Muscle layer of colon (tissue), 2 donors: Measurements from ENCODE around the gene SYCE3.
A peak's percentile ranks its signal among the peaks of the same experiment; 100 is the strongest.
"Not testable (repeated sequence)": the region's sequence is repeated elsewhere in the genome, so short reads cannot be mapped to it uniquely, and the experiment has no call there.

Experiments
- H3K27ac ChIP-seq: one replicate; pipeline ENCODE4 v1.7.0; 2013; ENCODE audit warnings: low read depth, mild to moderate bottlenecking, low read length, moderate library complexity
- H3K27me3 ChIP-seq, 2 donors: one replicate each; pipeline ENCODE4 v1.7.0; 2013; ENCODE audit warnings: low read length in 2 of 2, mild to moderate bottlenecking in 2 of 2; ENCODE audit not compliant: insufficient read depth in 2 of 2, control insufficient read depth in 1 of 2
- H3K36me3 ChIP-seq: one replicate; pipeline ENCODE4 v1.7.0; 2013; ENCODE audit warnings: mild to moderate bottlenecking, low read length; ENCODE audit not compliant: insufficient read depth
- H3K4me1 ChIP-seq: one replicate; pipeline ENCODE4 v1.7.0; 2013; ENCODE audit warnings: mild to moderate bottlenecking, low read length; ENCODE audit not compliant: insufficient read depth
- H3K4me3 ChIP-seq, 2 donors: one replicate each; pipeline ENCODE4 v1.7.0; 2013; ENCODE audit warnings: low read length in 2 of 2, low read depth in 1 of 2, mild to moderate bottlenecking in 1 of 2, moderate library complexity in 1 of 2
- H3K9ac ChIP-seq: one replicate; pipeline ENCODE4 v1.7.0; 2013; ENCODE audit warnings: low read length
- H3K9me3 ChIP-seq: one replicate; pipeline ENCODE4 v1.7.0; 2013; ENCODE audit warnings: mild to moderate bottlenecking, low read length
- donor health status: abdominal sarcoma.
- donor health status: Adenocarcinoma of cecum.

The SYCE3 gene

DNA sequence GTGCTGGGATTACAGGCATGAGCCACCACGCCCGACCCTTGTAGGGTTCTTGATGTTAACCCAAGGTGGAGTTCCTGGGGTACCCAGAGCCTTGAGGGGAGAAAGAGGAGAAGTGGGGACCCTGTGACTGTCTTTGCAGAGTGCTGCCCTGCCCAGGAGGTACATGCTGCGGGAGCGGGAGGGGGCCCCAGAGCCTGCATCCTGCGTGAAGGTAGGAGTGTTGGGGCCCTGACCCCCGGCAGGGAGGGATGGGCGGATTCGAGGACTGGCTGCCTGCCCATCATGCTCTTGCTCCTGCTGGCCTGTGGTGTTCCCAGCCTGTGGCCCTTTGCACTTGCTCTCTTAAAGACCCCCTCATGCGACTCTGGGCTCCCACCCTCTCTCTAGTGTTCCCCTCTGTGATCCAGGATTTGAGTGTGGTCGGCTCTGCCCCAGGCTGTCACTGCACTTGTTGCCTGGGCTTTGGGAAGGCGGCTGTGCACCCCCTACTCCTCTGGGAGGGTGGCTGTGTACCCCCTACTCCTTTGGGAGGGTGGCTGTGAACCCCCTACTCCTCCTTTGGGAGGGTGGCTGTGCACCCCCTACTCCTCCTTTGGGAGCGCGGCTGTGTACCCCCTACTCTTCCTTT is 41.8 kb downstream of the SYCE3 start:
- H3K4me3 ChIP-seq, result no peak overlapping the region
- H3K36me3 ChIP-seq, result peaks cover 66% of the 10 kb centered on the region
- H3K9ac ChIP-seq, result no peak overlapping the region

DNA sequence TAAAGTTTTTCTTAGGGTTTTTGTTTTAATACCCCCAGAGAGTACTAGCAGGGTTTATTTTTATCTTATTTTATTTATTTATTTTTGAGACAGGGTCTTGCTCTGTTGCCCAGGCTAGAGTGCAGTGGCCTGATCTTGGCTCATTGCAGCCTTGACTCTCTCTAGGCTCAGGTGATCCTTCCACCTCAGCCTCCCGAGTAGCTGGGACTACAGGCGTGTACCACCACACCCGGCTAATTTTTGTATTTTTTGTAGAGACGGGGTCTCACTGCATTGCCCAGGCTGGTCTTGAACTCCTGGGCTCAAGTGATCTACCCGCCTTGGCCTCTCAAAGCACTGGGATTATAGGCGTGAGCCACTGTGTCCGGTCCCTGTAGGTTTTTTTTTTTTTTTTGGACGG is 42.5 kb downstream of the SYCE3 start:
- peaks cover 12% of the 10 kb centered on the region for H3K4me1 ChIP-seq
- not testable (repeated sequence) for H3K9me3 ChIP-seq, H3K27ac ChIP-seq, H3K27me3 ChIP-seq, H3K9ac ChIP-seq, H3K4me3 ChIP-seq
- peaks cover 66% of the 10 kb centered on the region for H3K36me3 ChIP-seq

More for the DNA sequence above, 41.8 kb downstream of the SYCE3 start:
- no peaks in the 10 kb centered on the region for H3K27me3 ChIP-seq
- peaks cover 12% of the 10 kb centered on the region for H3K4me1 ChIP-seq
- no peaks in the 10 kb centered on the region for H3K9me3 ChIP-seq
- H3K27ac ChIP-seq, result no peak overlapping the region

DNA sequence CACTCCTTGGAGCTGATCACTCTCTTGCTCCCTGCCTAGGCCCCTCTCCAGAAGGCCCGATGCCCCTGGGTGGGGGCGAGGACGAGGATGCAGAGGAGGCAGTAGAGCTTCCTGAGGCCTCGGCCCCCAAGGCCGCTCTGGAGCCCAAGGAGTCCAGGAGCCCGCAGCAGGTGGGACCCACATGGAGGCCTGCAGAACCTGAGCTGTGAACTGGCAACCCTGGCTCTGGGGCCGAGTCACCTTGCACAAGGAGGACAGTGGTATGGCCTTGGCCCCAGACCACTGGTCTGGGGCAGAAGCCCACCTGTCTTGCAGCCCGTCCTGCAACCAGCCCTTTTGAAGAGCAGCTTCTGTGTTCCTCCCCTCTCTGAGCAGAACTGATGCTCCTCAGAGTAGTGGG is 43.6 kb downstream of the SYCE3 start:
- no peaks in the 10 kb centered on the region for H3K9me3 ChIP-seq
- H3K27ac ChIP-seq, result no peak overlapping the region
- peaks cover 5% of the 10 kb centered on the region for H3K4me1 ChIP-seq
- no peak overlapping the region for H3K4me3 ChIP-seq
- H3K27me3 ChIP-seq, result no peaks in the 10 kb centered on the region
- H3K9ac ChIP-seq, result no peak overlapping the region
- H3K36me3 ChIP-seq, result peaks cover 73% of the 10 kb centered on the region

DNA sequence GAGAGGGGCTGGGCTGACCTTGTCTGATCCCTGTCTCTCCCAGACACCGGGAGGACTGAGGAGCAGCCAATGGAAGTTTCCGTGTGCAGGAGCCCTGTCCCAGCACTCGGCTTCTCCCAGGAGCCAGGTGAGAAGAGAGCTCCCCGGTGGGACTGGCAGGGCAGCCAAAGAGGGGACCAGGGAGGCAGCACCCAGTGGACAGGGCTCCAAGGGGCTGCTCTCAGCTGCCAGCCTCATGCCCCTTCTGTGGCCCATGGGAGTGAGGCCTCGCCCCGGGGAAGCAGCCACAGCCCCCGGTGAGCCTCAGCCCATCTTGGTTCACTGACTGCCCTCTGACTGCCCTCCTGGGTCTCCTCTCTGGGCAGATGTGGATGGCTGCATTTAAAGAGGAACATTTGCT is 44.1 kb downstream of the SYCE3 start:
- Histone ChIP-seq H3K9ac (no peak overlapping the region), H3K27ac (no peak overlapping the region), H3K27me3 (no peaks in the 10 kb centered on the region), H3K9me3 (no peaks in the 10 kb centered on the region), H3K36me3 (peaks cover 69% of the 10 kb centered on the region), H3K4me3 (no peak overlapping the region), H3K4me1 (no peaks in the 10 kb centered on the region)

DNA sequence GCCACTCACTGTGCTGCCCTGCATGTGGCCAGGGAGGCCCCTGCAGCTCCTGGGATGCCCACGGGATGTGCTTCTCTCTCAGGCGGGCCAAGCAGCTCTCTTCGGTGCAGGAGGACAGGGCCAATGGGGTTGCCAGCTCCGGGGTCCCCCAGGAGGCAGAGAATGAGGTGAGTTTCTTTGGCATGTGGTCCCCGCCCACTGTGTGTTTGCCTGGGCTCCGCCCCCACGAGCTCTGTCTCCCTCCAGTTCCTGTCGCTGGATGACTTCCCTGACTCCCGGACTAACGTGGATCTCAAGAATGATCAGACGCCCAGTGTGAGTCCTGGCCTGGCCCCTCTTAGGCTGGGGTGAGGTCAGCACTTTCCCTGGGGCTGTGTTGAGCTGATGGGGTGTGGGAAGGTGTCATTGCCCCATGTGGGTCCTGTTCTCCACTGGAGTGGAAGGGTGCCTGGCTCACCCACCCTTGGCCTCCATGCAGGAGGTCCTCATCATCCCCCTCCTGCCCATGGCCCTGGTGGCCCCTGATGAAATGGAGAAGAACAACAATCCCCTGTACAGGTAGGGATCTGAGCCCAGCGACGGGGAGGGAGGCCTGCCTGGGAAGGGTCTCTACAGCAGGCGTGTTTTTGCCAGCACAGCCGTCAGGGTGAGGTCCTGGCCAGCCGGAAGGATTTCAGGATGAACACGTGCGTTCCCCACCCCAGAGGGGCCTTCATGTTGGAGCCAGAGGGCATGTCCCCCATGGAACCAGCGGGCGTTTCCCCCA is 45.0 kb downstream of the SYCE3 start:
- Histone ChIP-seq H3K27ac (no peak overlapping the region), H3K9me3 (no peaks in the 10 kb centered on the region), H3K4me1 (no peaks in the 10 kb centered on the region), H3K4me3 (no peak overlapping the region), H3K36me3 (peaks cover 59% of the 10 kb centered on the region), H3K27me3 (no peaks in the 10 kb centered on the region), H3K9ac (no peak overlapping the region)

DNA sequence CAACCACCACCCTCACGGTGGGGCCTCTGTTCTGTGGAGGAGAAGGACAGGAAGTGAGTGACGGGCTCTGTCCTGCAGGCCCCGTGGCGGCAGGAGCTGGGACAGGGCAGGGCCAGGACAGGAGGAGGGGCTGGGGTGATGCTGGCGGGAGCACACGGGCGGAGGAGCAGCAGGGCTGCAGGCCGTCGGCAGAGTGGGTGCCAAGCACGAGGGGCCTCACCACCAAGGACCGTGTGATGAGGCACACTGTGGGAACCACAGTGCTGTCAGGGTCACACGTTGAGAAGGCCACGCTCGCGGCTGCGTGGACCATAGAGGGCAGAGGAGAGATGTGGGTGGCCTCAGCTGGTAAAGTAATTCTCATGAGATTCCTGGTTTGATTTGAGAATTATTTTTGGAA is 45.8 kb downstream of the SYCE3 start:
- no peak overlapping the region for H3K4me3 ChIP-seq
- no peaks in the 10 kb centered on the region for H3K4me1 ChIP-seq

DNA sequence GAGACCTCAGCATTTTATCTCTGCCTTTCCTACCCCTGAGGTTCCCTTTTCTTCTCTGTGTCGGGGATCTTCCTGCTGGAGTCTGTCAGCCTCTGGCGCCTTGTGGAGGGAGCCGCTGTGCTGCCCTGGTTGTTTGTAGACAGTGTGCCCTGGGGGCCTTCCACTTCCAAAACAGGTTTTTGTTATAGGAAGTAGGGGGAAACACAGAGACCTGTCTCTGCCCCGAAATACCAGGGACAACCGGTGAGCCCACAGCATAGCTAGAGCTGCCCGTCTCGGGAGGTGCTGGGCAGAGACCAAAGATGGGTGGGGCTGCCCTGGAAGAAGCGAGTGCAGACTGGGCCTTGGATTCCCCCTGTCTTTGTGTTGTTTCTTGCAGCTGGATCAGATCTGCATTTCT is 46.7 kb downstream of the SYCE3 start:
- H3K27ac ChIP-seq, result no peak overlapping the region
- no peak overlapping the region for H3K9ac ChIP-seq
- H3K4me3 ChIP-seq, result no peak overlapping the region
- H3K27me3 ChIP-seq, result no peaks in the 10 kb centered on the region
- no peaks in the 10 kb centered on the region for H3K9me3 ChIP-seq
- no peaks in the 10 kb centered on the region for H3K4me1 ChIP-seq
- H3K36me3 ChIP-seq, result peaks cover 45% of the 10 kb centered on the region

More for the DNA sequence above, 45.8 kb downstream of the SYCE3 start:
- Histone ChIP-seq H3K36me3 (peaks cover 54% of the 10 kb centered on the region), H3K27ac (no peak overlapping the region), H3K27me3 (no peaks in the 10 kb centered on the region), H3K9me3 (no peaks in the 10 kb centered on the region), H3K9ac (no peak overlapping the region)

DNA sequence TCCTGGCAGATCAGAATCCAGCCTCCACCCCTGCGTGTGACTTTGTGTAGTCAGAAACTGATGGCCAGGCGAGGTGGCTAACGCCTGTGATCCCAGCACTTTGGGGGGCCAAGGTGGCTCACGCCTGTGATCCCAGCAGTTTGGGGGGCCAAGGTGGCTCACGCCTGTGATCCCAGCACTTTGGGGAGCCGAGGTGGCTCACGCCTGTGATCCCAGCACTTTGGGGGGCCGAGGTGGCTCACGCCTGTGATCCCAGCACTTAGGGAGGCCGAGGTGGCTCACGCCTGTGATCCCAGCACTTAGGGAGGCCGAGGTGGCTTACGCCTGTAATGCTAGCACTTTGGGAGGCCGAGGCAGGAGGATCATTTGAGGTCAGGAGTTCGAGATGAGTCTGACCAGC is 49.5 kb downstream of the SYCE3 start:
- no peak overlapping the region for H3K9ac ChIP-seq
- peaks cover 10% of the 10 kb centered on the region for H3K4me1 ChIP-seq
- H3K9me3 ChIP-seq, result no peaks in the 10 kb centered on the region
- H3K27me3 ChIP-seq, result no peaks in the 10 kb centered on the region
- no peak overlapping the region for H3K4me3 ChIP-seq
- H3K27ac ChIP-seq, result no peak overlapping the region
- H3K36me3 ChIP-seq, result peaks cover 26% of the 10 kb centered on the region

DNA sequence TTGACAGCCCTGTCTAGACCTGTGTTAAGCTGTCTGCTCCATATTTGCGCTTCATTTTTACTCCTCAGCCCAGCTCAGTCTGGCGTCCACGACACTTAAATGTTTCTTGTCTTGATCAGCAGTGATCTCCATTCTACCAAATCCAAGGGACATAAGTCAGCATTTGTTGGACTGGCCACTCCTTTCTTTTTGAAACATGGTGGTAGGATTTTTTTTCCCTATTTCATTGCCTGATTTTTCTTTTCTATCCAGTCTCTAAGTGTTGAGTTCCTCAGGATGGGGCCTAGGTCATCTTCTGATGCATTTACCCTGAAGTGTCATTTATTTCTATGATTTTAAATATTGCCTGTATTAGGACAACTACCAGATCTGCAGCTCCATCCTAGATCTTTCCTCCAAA is 53.8 kb downstream of the SYCE3 start:
- Histone ChIP-seq H3K9me3 (no peaks in the 10 kb centered on the region), H3K27me3 (no peaks in the 10 kb centered on the region), H3K36me3 (peaks cover 13% of the 10 kb centered on the region), H3K4me1 (peaks cover 22% of the 10 kb centered on the region), H3K9ac (peak overlapping the region; percentile 30), H3K27ac (peak overlapping the region; percentile 74), H3K4me3 (peak overlapping the region; percentile 59 to 64)

DNA sequence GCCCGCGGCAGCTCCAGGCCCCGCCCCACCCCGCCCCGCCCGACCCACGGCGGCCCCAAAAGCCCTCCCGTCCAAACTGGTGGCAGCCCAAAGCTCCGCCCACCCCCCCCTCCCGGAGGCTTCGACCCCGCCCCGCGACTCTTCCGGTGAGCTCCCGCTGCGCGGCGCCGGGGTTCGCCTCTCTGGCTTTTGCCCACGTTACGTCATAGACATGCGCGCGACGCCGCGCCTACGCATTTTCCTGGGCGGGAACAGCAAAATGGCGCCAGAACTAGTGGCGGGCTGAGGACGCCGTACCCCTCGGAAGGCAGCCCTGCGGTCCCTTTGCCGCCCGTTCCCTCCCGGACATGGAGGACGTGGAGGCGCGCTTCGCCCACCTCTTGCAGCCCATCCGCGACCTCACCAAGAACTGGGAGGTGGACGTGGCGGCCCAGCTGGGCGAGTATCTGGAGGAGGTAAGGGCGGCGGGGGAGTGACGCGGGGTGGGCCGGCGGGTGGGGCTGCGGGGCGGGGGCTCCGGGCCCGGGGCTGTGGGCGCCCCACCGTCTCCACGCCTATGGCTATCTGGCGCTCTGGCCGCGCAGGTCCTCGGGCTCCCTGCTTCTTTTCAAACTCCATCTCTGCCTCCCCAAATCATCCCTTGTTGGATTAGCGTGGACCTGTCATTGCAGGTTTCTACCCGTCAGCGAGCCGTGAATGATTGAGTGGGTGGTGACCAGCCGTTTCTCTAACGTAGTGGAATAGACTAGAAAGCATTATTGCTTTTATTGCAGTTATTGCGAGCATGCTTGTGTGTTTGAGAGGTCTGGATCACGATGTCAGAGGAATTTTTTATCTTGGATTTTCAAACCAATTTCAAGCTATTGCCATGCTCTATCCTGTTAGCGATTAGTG is 54.5 kb downstream of the SYCE3 start, which contains the start of gene NCAPH2:
NCAPH2 (plus strand) TSS at position 234 of the 894 bp plus-strand sequence; CDS start at position 348, 114 bp downstream.
- Histone ChIP-seq H3K27me3 (no peaks in the 10 kb centered on the region), H3K27ac (peak within 1 kb of the TSS; percentile 87), H3K36me3 (peaks cover 13% of the 10 kb centered on the region), H3K4me1 (peaks cover 22% of the 10 kb centered on the region), H3K4me3 (peak within 1 kb of the TSS; percentile 96 to 99), H3K9me3 (no peaks in the 10 kb centered on the region), H3K9ac (peak within 1 kb of the TSS; percentile 93)

DNA sequence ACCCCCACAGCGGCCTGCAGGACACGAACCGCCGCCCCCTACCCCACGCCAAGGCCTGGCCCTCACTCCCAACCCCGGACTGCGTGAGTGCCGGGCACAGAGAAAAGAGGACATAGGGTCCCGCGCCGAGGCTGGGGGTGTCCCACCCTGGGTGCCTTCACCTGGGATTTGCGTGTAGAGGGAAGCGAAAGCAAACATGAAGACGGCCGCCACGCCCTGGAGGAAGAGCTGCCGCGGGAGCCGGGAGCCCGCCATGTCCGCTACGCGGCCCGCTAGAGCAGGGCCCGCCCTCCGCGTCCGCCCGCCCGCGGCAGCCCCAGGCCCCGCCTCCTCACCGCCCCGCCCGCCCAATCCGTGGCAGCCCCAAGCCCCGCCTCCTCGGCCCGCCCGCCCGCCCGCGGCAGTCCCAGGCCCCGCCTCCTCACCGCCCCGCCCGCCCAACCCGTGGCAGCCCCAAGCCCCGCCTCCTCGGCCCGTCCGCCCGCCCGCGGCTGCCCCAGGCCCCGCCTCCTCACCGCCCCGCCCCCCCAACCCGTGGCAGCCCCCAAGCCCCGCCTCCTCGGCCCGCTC is 55.2 kb downstream of the SYCE3 start, which contains the start of gene LMF2:
LMF2 (minus strand) TSS at position 282 of the 570 bp plus-strand sequence; CDS start at position 255, 27 bp downstream.
- Histone ChIP-seq H3K27ac (peak within 1 kb of the TSS; percentile 87), H3K4me3 (peak within 1 kb of the TSS; percentile 96 to 99), H3K27me3 (no peaks in the 10 kb centered on the region), H3K4me1 (peaks cover 22% of the 10 kb centered on the region), H3K9ac (peak within 1 kb of the TSS; percentile 93), H3K9me3 (no peaks in the 10 kb centered on the region), H3K36me3 (peaks cover 21% of the 10 kb centered on the region)
